ENCODE results near the gene OR2L13.

- no peak for TF ChIP-seq HDGF (IDR thresholded peaks at IDR 0.05; ENCODE audit: borderline replicate concordance)
- TF ChIP-seq SUZ12 (IDR thresholded peaks at IDR 0.05): no peak
- no peak for TF ChIP-seq SP1 (IDR thresholded peaks at IDR 0.05)
Observed at GRCh38 chr1:248047008-248047407, 48.0 kb upstream of the OR2L13 start.

All from HEK293T (cell line).